ENCODE measurements around the gene ADAMTSL3.

ADAMTSL3 gene, protein sequence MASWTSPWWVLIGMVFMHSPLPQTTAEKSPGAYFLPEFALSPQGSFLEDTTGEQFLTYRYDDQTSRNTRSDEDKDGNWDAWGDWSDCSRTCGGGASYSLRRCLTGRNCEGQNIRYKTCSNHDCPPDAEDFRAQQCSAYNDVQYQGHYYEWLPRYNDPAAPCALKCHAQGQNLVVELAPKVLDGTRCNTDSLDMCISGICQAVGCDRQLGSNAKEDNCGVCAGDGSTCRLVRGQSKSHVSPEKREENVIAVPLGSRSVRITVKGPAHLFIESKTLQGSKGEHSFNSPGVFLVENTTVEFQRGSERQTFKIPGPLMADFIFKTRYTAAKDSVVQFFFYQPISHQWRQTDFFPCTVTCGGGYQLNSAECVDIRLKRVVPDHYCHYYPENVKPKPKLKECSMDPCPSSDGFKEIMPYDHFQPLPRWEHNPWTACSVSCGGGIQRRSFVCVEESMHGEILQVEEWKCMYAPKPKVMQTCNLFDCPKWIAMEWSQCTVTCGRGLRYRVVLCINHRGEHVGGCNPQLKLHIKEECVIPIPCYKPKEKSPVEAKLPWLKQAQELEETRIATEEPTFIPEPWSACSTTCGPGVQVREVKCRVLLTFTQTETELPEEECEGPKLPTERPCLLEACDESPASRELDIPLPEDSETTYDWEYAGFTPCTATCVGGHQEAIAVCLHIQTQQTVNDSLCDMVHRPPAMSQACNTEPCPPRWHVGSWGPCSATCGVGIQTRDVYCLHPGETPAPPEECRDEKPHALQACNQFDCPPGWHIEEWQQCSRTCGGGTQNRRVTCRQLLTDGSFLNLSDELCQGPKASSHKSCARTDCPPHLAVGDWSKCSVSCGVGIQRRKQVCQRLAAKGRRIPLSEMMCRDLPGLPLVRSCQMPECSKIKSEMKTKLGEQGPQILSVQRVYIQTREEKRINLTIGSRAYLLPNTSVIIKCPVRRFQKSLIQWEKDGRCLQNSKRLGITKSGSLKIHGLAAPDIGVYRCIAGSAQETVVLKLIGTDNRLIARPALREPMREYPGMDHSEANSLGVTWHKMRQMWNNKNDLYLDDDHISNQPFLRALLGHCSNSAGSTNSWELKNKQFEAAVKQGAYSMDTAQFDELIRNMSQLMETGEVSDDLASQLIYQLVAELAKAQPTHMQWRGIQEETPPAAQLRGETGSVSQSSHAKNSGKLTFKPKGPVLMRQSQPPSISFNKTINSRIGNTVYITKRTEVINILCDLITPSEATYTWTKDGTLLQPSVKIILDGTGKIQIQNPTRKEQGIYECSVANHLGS (N-terminal part only)

DNA sequence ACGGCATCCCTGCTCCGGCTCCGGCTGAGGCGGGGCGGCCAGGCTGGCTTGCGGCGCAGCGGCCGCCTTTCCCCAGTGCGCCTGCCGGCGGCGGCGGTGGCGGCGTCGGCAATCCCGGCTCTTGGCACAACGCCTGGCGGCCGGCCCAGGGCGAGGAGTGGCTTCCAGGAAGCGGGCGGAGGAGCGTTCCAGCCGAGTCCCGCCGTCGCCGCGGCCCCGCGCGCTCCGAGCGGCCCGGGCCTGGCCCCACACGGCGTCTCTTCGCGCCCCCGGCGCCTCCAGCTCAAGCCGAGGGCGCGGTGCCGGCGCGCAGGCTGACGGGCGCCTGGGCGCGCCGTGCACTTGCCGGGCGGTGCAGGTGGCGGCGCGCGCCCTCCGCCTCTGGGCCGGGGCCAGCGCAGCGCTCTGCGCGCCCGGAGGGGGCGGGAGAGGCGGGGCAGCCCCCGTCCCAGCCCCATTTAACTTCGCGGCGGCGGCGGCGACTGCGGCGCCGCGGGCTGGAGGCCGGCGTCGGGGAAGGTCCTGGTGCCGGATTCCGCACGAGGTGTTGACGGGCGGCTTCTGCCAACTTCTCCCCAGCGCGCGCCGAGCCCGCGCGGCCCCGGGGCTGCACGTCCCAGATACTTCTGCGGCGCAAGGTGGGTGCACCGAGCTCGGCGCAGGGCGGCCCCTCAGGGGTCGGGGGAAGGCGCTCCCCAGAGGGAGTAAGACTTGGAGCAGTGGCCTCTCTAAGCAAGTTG lies at the start of gene ADAMTSL3:
Gene ADAMTSL3, plus strand, starts transcription at position 485 of the 740 bp plus-strand sequence. CDS start 1,639 bp downstream, outside the sequence.
- FAIRE-seq (no peak), DNase-seq (ENCODE audit: insufficient read length, low spot score) (no peak)

DNA sequence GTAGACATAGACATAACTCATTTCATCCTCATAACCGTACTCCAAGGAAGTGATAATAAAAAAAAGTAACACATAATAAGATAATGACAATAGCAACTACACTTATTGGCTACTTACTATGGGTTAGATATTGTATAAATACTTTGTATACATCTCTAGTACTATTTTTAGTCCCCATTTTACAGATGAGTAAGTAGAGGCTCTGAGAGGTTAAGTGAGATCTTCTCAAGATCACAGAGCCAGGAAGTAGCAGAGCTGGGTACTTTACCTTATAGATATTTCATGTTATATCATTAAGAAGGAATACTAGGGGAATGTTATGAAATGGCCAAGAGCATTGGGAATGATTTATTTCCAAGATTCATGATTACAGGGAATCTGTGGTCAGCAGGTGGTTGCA lies 49.4 kb upstream of the ADAMTSL3 start:
- FAIRE-seq (no peak), DNase-seq (ENCODE audit: insufficient read length, low spot score) (no peak)

DNA sequence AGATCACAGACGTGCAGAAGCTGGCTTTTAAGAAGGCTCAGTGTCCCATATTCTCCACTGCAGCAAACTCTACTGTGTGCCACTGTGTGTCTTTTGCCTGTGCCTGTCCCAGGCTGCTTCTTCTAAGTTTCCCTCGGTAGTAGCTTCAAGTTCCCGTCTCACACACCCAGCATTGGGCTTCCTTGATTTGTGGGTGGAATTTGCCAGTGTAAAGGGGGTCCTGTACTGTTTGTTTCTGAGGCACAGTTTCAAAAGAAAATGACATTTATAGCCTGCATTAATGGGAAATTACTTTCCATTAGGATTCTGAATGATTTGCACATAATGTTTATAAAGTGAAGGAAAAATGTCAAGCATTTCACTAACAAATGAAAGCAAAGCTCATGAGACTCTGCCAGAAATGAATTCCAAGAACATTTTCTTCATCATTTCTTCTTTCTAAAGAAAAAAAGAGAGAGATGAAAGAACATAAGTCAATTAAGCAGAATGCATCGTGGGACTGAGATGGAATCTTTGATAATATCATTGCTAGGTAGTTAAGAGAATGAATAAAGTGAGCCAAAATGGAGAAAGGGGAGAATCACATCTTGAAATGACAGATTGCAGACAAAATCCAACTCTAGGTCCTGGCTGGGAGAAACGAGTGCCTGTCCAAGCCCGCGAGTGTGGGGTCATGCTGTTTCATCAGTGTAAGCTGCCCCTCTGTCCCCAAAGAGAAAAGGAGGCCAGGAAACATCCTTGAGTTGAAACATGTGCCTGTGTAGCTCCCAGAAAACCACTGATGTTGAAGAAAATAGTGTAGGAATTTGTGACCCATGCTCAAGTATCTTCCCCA lies 48.6 kb upstream of the ADAMTSL3 start:
- no peak for DNase-seq (ENCODE audit: insufficient read length, low spot score)
- FAIRE-seq = no peak

DNA sequence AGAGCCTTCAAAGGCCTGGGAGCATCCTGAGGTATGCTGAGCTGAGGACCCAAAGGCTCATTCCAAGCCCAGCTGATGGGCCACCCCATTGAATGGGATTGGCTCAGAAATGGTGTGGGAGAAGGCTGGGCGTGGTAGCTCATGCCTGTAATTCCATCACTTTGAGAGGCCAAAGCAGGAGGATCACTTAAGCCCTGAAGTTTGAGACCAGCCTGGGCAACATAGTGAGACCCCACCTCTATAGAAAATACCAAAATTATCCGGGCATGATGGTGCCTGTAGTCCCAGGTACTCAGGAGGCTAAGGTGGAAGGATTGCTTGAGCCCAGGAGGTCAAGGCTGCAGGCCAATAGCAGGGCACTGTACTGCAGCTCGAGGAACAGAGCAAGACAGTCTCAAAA lies 43.8 kb upstream of the ADAMTSL3 start:
- no peak for FAIRE-seq
- no peak for DNase-seq (ENCODE audit: insufficient read length, low spot score)

DNA sequence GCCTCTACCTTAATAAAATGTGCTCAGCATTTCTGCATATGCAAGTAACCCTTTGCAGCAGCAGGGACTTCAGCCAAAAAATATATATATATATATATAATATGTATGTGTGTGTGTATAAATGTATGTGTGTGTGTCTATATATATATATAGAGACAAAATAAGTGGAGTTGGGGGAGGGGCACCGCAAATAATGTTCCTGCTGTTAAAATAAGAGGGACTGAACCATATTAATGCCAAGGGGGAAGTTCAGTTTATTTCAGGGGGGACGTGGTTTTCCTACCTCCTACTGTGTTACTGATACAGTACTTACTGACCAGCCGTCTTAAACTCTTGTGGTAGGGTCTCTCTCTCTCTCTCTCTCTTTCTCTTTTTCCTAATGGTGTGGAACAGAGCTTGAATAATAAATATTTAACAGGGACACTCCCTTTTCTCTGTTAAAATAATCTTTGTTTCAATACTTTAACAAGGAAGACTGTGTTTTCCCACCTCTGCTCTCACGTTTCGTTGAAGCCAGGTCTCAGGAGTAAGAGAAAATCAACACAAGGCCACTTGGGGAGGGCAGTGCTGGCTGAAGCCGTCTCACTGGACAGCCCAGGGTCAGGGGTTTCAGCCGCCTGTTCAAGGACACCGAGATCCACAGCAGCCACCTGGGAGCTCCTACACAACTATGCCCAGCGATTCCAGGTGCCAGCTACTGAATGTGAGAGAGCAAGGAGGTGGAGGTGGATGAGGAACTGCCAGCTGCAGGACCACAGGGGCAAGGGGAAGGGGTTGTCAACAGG lies 42.8 kb upstream of the ADAMTSL3 start:
- FAIRE-seq (no peak), DNase-seq (ENCODE audit: insufficient read length, low spot score) (no peak)

DNA sequence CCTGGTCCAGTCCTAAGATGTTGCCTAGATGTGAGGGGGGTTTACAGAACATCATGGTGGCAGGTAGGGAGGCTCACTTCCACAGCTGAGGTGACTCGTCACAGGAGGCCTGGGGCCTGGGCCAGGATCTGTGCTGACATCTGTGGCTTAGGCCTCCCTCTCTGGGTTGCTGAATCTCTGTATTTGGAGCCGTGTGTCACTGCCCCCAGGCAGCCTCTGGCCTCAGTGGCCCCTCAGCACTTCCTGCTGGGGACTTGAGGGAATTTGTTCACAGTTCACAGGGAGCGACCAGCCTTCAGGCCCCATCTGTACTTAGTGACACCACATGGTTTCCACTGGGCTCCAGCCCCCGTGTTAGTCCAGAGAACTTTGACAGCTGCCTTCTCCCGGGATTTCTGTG lies 41.7 kb upstream of the ADAMTSL3 start:
- no peak for FAIRE-seq
- no peak for DNase-seq (ENCODE audit: insufficient read length, low spot score)

DNA sequence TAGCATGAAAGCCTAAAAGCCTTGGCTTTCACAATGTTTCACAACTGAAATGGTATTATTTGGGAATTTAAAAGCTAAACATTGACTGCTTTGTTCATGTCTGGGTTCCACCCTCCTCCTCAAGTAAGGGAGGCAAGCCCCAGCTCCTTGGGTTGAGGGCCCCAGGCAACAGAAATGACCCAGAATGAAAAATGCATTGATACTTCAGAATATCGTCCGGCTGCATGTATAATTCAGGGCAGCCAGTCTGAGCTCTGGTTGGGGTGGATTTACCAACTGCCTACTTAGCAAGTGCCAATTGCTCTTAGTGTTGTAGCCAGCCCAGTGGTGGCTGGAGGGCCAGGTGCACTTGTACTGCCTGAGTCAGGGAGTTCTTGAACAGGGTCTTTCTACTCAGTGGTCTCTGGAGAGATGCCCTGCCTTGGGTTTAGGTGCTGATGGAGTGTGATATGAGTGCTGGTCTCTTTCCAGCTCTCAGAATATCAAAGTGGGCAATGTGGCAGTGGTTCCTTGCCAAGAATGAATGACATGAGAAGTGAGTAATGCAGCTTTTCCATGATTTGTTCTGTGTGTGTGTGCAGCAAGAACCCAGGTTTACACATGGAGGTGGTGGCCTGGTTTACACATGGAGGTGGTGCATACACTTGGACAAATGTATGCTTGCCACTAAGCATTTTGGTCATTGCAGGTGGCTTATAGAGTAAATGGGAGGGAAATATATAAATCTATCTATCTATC lies 40.9 kb upstream of the ADAMTSL3 start:
- DNase-seq (ENCODE audit: insufficient read length, low spot score) = no peak
- no peak for FAIRE-seq

DNA sequence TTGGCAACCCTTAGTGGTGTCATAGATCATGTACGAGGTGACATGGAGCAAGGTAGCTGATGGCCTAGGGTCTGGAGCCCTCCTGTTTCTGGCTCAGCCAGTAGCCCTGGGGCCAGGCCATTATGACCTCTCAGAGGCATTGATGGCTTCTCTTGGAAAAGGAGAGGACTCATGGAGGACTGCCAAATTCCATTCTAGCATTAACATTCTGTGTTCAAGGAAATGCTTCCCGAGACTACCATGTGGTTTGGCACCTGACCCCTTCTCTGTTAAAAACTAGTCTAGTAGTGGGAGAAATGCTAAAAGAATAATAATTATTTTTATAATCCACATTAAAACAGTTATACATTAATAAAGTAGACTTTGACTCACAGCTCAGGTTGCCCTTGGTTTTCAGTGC lies 40.2 kb upstream of the ADAMTSL3 start:
- FAIRE-seq = no peak
- no peak for DNase-seq (ENCODE audit: insufficient read length, low spot score)

DNA sequence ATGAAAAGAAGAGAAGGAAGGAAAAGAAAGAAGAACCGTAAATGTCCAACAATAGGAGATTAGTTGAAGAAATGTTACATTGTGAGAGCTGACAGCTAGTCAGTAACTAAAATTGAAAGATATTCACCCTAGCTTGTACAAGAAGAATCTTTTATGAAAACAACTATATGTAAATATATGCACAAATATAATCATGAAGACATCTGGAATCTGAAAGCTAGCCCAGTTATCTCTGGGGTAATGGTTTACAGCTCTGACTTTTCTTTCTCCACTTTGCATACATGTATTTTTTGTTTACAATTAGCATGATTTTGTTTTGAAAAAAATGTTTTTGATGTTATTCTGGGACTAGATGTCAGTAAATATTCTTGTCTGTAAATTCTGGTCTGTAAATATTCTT lies 37.1 kb upstream of the ADAMTSL3 start:
- no peak for DNase-seq (ENCODE audit: insufficient read length, low spot score)
- FAIRE-seq = no peak

DNA sequence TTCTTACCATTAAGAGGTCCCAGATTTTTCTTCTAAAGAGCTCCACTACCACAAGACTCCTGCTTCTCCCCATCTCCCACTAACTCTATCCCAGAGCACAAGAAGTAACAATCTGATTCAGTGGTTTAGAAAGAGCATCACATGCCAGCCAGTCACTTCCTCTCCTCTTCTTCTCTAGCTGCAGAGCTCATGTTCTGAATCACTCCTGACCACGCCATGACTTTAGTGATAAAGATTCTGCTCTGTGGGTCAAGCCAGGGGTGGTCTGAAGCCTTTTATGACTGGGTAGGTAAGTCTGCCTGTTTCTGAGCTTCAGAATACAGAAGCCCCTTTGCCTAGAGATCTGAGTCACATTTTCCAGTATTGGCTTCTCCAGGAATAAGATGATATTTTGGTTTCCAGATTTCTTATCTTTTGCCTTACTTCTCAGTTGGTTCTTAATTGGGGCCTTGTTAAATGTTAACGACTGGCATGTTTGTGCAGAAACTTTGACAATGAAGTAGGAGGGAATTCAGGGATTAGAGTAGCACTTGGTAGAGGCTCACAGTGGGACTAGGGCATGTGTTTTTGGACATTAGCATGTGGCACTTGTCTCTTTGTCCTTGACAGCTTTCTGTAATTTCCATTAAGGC lies 27.6 kb upstream of the ADAMTSL3 start:
- FAIRE-seq (no peak), DNase-seq (ENCODE audit: insufficient read length, low spot score) (no peak)

DNA sequence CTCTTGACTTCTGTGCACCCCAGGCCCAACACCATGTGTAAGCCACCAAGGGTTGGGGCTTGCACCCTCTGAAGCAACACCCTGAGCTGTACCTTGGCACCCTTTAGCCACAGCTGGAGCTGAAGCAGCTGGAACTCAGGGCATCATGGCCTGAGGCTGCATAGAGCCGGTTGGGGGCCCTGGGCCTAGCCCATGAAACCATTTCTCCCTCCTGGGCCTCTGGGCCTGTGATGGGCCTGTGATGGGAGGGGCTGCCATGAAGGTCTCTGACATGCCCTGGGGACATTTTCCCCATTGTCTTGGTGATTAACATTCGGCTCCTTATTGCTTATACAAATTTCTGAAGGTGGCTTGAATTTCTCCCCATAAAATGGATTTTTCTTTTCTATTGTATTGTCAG lies 22.4 kb upstream of the ADAMTSL3 start:
- FAIRE-seq = no peak
- DNase-seq (ENCODE audit: insufficient read length, low spot score) = no peak

DNA sequence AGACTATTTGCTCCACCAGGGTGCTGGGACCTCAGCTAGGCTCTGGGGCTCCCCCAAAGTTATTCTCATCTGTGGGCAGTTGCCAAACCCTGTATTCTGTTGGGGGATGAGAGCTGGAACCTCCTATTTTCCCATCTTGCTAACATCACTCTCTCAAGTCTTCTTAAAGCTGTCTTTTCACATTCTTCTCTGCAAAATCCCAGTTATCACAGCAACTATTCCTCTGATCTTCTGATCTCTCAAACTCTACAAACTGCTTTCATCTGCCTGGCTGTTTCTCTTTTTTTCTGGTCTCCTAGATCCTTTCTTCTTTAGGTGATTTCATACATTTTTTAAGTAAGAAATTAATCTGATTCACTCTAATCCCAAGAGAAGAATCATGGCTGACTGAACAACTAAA lies 10.7 kb upstream of the ADAMTSL3 start:
- DNase-seq (ENCODE audit: insufficient read length, low spot score) = no peak
- no peak for FAIRE-seq

DNA sequence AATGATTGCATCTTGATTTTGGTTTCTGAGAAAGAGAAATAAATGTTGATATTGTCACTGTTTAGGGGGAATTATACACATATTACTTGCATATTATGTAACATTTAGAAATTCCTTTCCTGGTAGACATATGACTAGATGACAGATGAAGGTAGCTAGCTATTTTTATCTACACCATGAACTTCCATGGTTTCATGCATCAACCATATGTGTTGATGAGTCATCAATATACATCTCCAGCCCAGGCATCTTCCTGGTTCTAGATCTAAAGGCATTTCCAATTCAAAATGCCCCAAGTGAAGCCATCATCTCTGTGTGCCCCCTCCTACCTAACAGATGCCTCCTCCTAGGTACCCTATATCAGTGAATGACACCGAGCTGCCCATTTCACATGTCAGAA lies 9.5 kb upstream of the ADAMTSL3 start:
- no peak for DNase-seq (ENCODE audit: insufficient read length, low spot score)
- no peak for FAIRE-seq

DNA sequence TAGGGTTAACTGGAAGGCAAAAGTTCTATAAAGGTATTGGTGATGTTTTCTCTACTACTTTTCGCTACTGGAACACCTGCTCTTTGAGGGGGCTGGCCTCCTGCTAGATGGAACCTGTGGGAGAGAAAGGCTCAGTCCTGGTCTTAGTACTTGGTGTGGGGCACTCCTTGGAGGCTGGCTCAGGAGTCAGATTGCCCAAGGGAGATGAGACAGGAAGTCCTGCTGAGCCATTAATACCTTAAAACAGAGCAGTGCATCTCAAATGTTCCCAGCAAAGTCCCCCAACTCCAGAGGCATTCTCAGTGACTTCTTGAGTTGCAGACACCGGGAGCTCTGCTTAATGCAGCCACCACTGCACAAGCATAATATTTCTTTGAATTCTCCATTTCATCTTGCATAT lies 3.1 kb upstream of the ADAMTSL3 start:
- DNase-seq (ENCODE audit: insufficient read length, low spot score) (no peak), FAIRE-seq (no peak)

DNA sequence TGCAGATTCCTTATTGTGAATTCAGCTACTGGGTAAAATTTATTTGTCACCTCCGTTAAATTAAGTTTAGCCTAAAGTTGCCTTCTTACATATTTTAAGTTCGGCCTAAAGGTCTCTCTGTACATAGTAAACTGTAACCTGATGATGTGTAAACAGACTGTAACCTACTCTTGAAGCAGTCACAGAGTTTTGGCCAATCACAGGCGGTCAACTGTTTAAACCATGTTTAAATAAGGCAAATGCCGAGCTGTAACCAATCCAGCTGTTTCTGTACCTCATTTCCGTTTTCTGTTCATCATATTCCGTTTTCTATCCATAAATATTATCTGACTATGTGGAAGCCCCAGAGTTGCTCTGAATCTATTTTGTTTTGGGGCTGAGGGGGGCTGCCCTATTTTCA lies 2.4 kb upstream of the ADAMTSL3 start:
- DNase-seq (ENCODE audit: insufficient read length, low spot score) (no peak), FAIRE-seq (no peak)

DNA sequence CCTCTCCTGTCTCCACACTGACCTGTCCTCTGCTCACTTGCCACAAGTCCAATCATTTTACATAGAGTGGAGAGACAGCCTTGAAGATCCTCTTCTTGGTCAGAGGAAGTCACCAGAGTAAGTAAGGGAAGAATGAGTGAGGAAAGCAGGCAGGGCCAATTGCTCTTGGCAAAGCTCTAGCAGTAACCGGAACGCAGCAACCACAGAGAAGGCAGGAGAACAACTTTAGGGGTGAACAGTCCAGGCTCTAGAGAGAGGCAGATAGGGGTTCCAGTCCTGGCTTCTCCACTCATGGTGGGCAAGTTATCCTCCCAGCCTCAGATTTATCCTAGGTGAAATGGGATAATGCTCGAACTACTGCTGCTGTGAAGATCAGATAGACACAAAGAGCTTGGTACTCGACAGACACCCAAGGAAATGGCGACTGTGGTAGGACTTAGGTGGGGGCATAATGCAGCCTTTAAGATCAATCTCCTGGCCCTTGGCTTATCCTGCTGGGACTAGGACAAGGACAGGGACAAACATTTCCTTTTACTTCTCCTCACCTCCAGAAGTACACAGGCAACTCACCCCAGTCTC lies 1.2 kb upstream of the ADAMTSL3 start:
- DNase-seq (ENCODE audit: insufficient read length, low spot score) = no peak
- no peak for FAIRE-seq

DNA sequence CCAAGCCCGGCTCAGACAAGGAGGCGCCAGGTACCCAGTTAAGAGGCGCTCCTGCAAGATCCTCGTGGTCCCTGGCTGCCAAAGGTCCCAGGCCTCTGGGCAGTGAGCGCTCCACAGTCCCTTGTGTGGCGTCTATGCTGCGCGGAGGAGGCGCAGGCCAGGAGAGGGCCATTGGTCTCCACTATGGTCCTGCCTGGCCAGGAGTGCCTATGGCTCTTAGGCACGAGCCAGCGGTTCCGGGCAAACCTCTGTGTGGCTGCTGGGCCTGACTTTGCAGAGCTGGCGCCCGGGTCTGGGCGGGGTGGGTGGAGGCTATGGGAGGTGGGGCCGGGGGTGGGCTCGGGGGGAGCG lies 660 bp upstream of the ADAMTSL3 start:
- DNase-seq (ENCODE audit: insufficient read length, low spot score) = no peak

More for the DNA sequence above, 660 bp upstream of the ADAMTSL3 start:
- no peak for FAIRE-seq
